ENCODE measurements around the gene SCARB2.

SCARB2 gene

DNA sequence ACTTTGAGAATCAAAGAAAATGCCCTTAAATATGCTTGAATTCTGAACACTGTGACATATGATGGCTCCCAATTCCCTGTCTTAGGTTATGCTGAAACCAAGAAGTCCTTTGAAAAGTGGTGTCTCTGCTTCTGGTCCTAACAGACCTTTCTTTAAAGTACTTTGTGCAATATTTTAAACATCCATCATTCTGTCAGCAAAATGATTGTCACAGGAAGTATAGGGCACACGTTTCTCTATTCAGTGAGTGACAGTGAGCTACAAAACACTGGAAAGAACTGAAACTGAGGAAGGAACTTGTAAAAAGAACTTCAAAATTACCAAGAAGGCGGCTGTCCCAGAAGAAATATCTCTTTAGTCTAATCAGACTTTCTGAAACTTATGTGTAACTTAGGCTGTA is 53.3 kb downstream of the SCARB2 start:
- H3K4me1 Mint-ChIP-seq = no peaks in the 10 kb centered on the region
- no peaks in the 10 kb centered on the region for H3K9me3 Mint-ChIP-seq
- no peak overlapping the region for H3K4me3 Mint-ChIP-seq
- H3K27me3 Mint-ChIP-seq = no peaks in the 10 kb centered on the region
- H3K36me3 Mint-ChIP-seq = peaks cover 14% of the 10 kb centered on the region
- H3K27ac Mint-ChIP-seq = no peak overlapping the region

DNA sequence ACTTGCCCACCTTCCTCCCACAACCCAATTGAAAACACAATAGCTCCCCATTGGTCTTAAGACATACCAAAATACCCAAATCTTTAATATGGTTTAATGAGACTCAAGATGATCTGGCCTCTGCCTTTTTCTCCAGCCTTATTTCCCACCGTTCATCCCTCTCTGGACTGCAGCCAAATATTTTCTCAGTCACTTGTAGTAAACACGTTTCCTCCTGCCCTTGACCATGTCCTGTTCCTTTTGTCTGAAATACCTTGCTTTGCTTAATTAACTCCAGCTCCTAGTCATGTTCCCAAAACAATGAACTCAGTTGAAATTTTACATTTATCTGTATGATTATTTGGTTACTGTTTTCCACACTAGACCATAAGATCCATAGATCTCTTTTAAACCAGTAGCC is 57.0 kb downstream of the SCARB2 start:
- Mint-ChIP-seq H3K27ac (no peak overlapping the region), H3K4me1 (no peaks in the 10 kb centered on the region), H3K9me3 (no peaks in the 10 kb centered on the region), H3K4me3 (no peak overlapping the region), H3K36me3 (peaks cover 10% of the 10 kb centered on the region), H3K27me3 (no peaks in the 10 kb centered on the region)

GRCh38 chr4:76155979-76156378 is 57.6 kb downstream of the SCARB2 start:
- no peak overlapping the region for H3K4me3 Mint-ChIP-seq
- peaks cover 5% of the 10 kb centered on the region for H3K36me3 Mint-ChIP-seq
- H3K27me3 Mint-ChIP-seq = no peaks in the 10 kb centered on the region
- no peak overlapping the region for H3K27ac Mint-ChIP-seq
- H3K4me1 Mint-ChIP-seq = no peaks in the 10 kb centered on the region
- H3K9me3 Mint-ChIP-seq = no peaks in the 10 kb centered on the region

DNA sequence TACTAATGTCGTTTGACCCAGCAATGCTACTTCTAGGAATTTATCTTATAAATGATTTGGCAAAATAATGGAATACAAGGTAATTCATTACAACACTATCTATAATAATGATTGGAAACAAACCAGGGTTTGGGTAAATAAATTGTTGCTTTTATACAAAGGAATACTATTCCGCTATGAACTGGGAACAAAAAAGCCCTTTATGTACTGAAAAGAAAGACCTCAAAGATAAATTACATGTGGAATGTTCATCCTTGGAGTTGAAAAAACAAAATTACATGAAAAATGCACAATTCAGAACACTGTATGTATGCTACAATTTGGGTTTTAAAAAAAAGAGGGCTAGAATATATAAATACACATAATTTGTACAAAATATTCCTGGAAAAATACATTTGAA is 60.3 kb downstream of the SCARB2 start:
- no peaks in the 10 kb centered on the region for H3K9me3 Mint-ChIP-seq
- peaks cover 20% of the 10 kb centered on the region for H3K4me1 Mint-ChIP-seq
- H3K27me3 Mint-ChIP-seq = no peaks in the 10 kb centered on the region
- H3K4me3 Mint-ChIP-seq = no peak overlapping the region
- H3K36me3 Mint-ChIP-seq = no peaks in the 10 kb centered on the region
- no peak overlapping the region for H3K27ac Mint-ChIP-seq

DNA sequence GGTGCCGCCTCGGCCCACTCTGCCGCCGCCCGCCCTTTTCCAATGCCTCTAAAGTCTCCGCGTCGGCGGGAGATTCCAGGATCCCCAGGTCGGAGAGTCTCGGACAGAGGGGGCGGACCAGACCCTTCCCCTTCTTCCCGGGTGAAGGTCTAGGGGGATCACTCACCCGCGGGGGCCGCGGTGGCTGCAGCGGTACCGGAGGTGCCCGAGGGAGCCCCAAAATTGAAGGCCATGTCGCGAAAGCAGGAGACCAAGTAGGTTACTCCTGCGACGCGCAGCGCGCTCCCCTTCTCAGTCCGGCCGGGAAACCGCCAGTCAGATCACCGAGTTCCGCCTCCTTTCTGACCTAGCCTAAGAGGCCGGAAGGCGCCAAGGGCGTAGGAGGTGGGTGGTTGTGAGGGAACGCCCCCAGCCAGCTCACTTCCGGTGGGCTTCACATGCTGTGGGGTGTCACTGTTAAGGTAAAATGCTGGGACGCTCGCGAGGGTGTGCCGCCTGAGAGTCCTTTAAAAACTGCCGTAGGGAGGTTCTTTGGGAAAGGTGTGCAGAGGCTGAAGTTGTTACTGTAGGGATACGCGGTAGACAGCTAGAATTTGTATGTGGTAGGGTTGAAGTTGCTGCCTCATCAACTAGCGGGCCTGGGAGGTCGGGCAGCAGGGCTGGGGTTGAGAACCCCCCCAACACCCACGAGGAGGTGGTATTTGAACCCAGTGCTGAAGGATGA is 65.3 kb downstream of the SCARB2 start, which contains the start of gene NUP54:
NUP54 (minus strand) TSS at position 256 of the 724 bp plus-strand sequence; CDS start at position 233, 23 bp downstream.
- Mint-ChIP-seq H3K36me3 (no peaks in the 10 kb centered on the region), H3K4me1 (peaks cover 47% of the 10 kb centered on the region), H3K27me3 (no peaks in the 10 kb centered on the region), H3K27ac (peak within 1 kb of the TSS; percentile 99), H3K9me3 (no peaks in the 10 kb centered on the region), H3K4me3 (peak within 1 kb of the TSS; percentile 99)

GRCh38 chr4:76147454-76148141 is 66.0 kb downstream of the SCARB2 start:
- Mint-ChIP-seq H3K9me3 (no peaks in the 10 kb centered on the region), H3K36me3 (peaks cover 4% of the 10 kb centered on the region), H3K4me3 (peak overlapping the region; percentile 99), H3K27me3 (no peaks in the 10 kb centered on the region), H3K27ac (peak overlapping the region; percentile 99), H3K4me1 (peaks cover 52% of the 10 kb centered on the region)

DNA sequence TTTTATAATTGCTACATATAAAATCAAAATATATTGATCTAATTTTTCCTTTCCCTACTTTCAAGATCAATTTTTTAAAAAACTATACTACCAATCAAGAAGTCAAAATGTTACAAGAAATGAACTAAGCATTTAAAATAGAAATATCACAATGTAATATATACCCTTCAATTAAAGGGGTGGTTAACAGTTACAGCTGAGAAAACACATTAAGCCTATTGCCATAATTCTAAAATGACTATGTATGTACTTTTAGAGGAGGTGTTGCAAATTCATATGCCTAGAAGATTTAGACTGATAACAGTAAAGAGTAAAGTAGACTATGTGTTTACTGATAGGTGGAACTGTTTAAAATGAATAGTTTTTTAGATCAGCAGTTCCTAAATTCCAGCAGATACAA is 69.1 kb downstream of the SCARB2 start:
- H3K4me1 Mint-ChIP-seq = peaks cover 62% of the 10 kb centered on the region
- H3K9me3 Mint-ChIP-seq = no peaks in the 10 kb centered on the region
- H3K27ac Mint-ChIP-seq = no peak overlapping the region
- peaks cover 19% of the 10 kb centered on the region for H3K36me3 Mint-ChIP-seq
- no peak overlapping the region for H3K4me3 Mint-ChIP-seq
- no peaks in the 10 kb centered on the region for H3K27me3 Mint-ChIP-seq

- Mint-ChIP-seq H3K4me3 (no peak overlapping the region), H3K4me1 (peaks cover 56% of the 10 kb centered on the region), H3K27ac (no peak overlapping the region), H3K27me3 (no peaks in the 10 kb centered on the region), H3K36me3 (peaks cover 32% of the 10 kb centered on the region), H3K9me3 (no peaks in the 10 kb centered on the region)
Observed at GRCh38 chr4:76141241-76141640, 72.4 kb downstream of the SCARB2 start.

GRCh38 chr4:76127754-76128153 is 85.9 kb downstream of the SCARB2 start:
- Mint-ChIP-seq H3K27ac (no peak overlapping the region), H3K27me3 (no peaks in the 10 kb centered on the region), H3K36me3 (peaks cover 23% of the 10 kb centered on the region)

DNA sequence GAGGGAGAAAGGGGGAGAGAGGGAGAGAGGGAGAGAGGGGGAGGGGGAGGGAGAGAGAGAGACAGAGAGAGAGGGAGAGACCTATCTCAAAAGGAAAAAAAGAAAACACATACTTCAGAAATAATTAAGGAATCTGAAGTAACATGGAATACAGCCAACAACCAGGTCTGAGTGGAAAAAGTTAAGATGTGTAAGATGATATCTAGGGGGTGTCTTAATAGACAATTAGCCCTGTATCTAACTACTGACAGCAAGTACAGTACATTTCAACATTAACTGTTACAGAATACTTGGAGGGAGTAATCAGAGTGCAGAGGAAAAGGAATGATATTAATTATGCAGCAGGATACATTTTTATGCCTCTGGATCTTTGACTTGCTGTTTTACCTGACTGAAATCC is 87.8 kb downstream of the SCARB2 start:
- Mint-ChIP-seq H3K4me1 (peaks cover 3% of the 10 kb centered on the region), H3K9me3 (no peaks in the 10 kb centered on the region), H3K27me3 (no peaks in the 10 kb centered on the region), H3K4me3 (no peak overlapping the region), H3K27ac (no peak overlapping the region), H3K36me3 (peaks cover 27% of the 10 kb centered on the region)

More at GRCh38 chr4:76127754-76128153, 85.9 kb downstream of the SCARB2 start:
- no peak overlapping the region for H3K4me3 Mint-ChIP-seq
- H3K9me3 Mint-ChIP-seq = no peaks in the 10 kb centered on the region
- peaks cover 3% of the 10 kb centered on the region for H3K4me1 Mint-ChIP-seq

GRCh38 chr4:76120199-76120598 is 93.4 kb downstream of the SCARB2 start:
- Mint-ChIP-seq H3K27ac (no peak overlapping the region), H3K4me1 (no peaks in the 10 kb centered on the region), H3K4me3 (no peak overlapping the region), H3K36me3 (peaks cover 37% of the 10 kb centered on the region), H3K27me3 (no peaks in the 10 kb centered on the region), H3K9me3 (peaks cover 6% of the 10 kb centered on the region)

DNA sequence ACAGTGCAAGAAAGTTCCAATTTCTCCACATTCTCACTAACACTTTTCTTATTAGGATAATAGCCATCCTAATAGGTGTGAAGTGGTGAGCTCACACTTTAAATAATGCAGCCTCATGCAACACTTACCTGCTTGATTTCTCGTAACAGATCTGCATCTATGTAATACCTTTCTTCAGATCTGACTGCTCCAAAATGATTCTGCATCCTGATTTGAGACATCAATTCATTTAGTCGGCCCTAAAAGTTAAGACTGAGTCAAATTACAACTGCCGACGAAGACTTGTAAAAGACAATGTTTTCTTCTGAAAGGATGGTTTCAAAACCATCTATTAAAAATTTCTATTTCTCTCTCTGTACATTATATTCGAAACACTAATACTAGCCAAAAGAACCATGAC is 96.1 kb downstream of the SCARB2 start:
- H3K4me1 Mint-ChIP-seq = no peaks in the 10 kb centered on the region
- H3K27me3 Mint-ChIP-seq = no peaks in the 10 kb centered on the region
- H3K36me3 Mint-ChIP-seq = peaks cover 38% of the 10 kb centered on the region
- H3K27ac Mint-ChIP-seq = no peak overlapping the region
- peaks cover 6% of the 10 kb centered on the region for H3K9me3 Mint-ChIP-seq
- no peak overlapping the region for H3K4me3 Mint-ChIP-seq

GRCh38 chr4:76116821-76117220 is 96.8 kb downstream of the SCARB2 start:
- no peaks in the 10 kb centered on the region for H3K27me3 Mint-ChIP-seq
- H3K9me3 Mint-ChIP-seq = peaks cover 6% of the 10 kb centered on the region
- H3K4me3 Mint-ChIP-seq = no peak overlapping the region
- peaks cover 37% of the 10 kb centered on the region for H3K36me3 Mint-ChIP-seq
- H3K27ac Mint-ChIP-seq = no peak overlapping the region
- H3K4me1 Mint-ChIP-seq = no peaks in the 10 kb centered on the region

All from activated naive CD4-positive, alpha-beta T cell treated with anti-CD3 and anti-CD28 coated beads, Interleukin-2, amount 50 U/mL, for 24 hours (primary cell).